Islet precursor cell (in vitro differentiated cells): ENCODE data around the gene MEGF6.

Source experiments
- DNase-seq: peaks from one replicate; pipeline ENCODE4 v3.0.0-alpha.2; 2018

The MEGF6 gene

GRCh38 chr1:3550511-3551289 lies 60.6 kb downstream of the MEGF6 start:
- DNase-seq = no peak

DNA sequence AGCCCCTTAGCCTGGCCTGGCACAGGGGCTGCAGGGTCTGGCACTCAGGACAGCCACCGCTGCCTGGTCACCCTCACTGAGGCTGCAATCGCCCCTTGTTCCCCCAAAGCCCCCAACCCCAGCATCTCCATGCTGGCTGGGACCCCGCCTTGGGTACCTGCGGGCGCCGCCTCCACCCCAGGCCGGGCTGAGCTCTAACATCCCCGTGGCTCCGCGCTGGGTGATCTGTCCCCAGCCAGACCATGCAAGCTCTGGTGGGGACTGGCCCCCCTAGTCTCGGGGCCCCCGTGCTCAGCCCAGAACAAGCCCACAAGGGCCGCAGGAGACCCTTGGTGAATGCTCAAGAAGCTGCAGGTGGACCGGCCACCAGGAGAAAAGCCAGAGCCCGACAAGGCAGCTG lies 62.4 kb downstream of the MEGF6 start:
- DNase-seq = no peak

- peak; percentile 94 for DNase-seq
These were observed 63.0 kb downstream of the MEGF6 start for GRCh38 chr1:3548156-3548893.

GRCh38 chr1:3547055-3548005 lies 64.0 kb downstream of the MEGF6 start:
- peak; percentile 82 for DNase-seq

DNA sequence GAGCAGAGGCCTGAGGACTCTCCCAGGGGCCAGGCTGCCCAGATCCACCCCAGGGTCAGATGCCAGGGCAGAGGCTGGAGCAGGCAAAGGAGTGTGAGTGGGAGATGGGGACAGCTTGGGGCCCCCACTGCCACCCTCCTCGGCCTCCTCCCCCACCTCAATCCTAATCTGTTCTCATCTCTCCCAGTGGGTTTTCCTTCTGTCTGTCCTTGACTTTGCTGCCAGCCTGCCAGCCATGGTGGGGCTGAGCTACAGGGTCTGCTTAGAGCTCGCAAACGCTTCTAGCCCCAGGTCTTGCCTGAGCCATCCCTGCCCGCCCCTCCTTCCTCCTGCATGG lies 65.3 kb downstream of the MEGF6 start:
- DNase-seq = no peak

DNA sequence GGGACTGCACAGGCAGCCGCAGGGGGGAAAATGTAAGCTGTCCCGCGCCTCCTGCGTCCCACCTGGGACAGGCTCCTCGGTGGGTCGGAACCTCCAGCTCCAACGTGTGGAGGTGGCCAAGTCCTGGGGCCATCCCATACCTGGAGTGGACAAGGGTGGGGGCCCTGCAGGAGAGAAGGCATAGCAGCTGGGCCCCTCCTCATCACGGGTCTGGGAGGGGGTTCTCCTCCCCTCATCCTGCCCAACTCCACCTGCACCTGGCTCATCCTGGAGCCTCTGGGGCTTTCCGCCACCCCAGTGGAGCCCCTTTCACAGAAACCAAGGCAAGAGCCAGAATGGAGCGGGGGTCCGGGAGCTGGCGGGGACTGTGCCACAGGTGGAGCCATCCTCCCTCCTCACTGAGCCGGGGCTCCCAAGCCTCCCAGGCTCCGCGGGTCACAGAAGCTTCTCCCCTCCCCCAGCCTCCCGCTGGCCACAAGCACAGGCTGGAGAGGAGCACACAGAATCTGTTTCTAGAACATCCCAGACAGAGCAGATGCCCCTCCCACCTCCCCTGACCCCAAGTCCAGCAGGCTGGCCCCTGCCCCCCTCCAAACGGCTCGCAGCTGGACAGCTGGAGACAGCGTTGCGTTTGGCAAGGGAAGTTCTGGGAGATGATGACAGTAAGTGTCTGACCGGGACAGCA lies 65.8 kb downstream of the MEGF6 start:
- peak; percentile 74 for DNase-seq

- no peak for DNase-seq
These were observed 67.0 kb downstream of the MEGF6 start for GRCh38 chr1:3544040-3544977.

GRCh38 chr1:3543076-3544039 lies 68.0 kb downstream of the MEGF6 start:
- DNase-seq = peak; percentile 95

GRCh38 chr1:3542676-3543075 lies 68.6 kb downstream of the MEGF6 start:
- DNase-seq = no peak

- DNase-seq = peak; percentile 75
These were observed 69.4 kb downstream of the MEGF6 start for GRCh38 chr1:3541936-3542335.

GRCh38 chr1:3541465-3541864 lies 69.8 kb downstream of the MEGF6 start:
- DNase-seq = no peak

GRCh38 chr1:3540876-3541275 lies 70.4 kb downstream of the MEGF6 start:
- DNase-seq = no peak

DNA sequence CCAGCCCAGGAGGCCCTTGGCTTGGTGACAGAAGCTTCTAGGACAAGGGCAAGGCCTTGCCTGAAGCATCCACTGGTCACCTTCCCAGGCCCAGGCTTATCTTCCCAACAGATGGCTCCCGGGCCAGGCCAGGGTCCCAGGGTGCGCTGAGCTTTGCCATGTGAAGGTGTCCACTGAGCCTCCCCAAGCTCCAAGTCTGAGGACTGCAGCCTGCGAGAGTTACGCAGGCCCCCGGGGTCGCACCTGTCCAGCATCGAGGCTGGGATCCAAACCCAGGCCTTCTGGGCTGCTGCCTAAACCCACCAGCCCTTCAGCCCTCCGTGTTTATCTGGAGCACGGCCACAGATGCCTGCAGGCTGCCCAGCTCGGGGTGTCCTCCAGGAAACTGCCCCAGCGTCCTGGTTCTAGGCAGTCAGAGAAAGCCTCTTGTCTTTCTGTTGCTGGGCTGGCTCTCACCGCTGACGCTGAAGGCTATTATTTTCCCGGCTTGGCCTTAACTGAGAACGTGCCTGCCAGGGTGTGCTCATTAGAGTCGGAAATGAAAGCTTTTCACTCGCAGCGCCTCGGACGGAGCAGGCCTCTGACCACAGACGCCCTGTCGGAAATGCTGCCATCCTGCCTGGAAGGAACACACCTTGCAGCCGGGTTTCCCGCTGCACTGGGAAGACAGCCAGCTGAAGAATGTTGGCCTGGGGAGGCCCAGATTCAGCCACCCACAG lies 71.4 kb downstream of the MEGF6 start:
- DNase-seq = no peak

DNA sequence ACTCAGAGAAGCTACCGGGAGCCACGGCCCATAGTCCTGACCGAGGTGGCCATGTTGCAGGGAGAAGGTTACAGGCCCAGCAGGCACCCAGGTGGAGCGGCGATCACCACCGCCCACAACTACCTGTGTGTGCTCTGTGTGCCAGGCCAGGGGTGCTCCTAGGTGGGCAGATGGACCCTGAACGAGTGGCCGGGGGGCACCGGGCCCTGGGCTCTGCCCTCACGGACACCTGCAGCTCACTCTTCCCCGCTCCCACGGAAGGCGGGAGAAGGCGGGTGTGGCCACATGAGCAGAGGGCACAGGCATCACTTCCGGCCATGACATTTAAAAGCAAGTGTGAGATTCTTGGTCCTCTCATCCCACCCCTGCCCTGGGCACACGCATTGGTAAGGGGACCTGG lies 73.9 kb downstream of the MEGF6 start:
- no peak for DNase-seq

- DNase-seq = peak; percentile 73
These were observed 74.7 kb downstream of the MEGF6 start for GRCh38 chr1:3536420-3537195.

DNA sequence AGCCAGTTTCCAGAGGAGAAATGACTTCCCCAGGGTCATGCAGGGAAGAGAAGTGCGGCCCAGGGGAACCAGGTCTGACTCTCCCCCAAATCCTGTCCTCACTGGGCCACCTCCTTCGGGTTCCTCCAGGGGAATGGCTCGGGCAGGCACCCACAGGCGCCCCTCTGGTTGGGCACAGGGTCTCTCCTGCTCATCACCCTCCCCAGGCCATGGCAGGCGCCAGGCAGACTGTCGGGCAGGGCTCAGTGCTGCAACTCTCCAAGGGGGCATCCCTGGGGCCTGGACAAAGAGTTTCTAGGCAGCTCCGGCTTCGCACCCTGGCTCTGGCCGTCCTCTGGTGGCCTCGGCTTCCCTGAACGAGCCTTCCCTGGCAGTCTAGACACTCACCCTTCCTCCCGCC lies 75.6 kb downstream of the MEGF6 start:
- no peak for DNase-seq

GRCh38 chr1:3534803-3535637 lies 76.3 kb downstream of the MEGF6 start:
- no peak for DNase-seq
